IMR-90 (cell line): Measurements from ENCODE around the gene KRT71. TPM values are rescaled to one million over a fixed set of nuclear protein-coding genes. Genes with fewer than 3 reads are reported as not detected.

Experiments used
- ATAC-seq: fragments of 200-7000 bp; cut with Tn5 transposase; 2 replicates; pipeline ENCODE4 v1.9.1; 2020; ENCODE audit warnings: low read depth, mild to moderate bottlenecking, moderate library complexity
- BruUV-seq: library from RNA; stranded (reverse); fragments of 400-500 nt; replicated peaks from 2 replicates; lab custom pipeline; 2021; lab: Mats Ljungman, UMichigan
- CTCF ChIA-PET: fragments of 300-600 bp; formaldehyde crosslinking; extraction: SDS; loops from one replicate; lab custom pipeline; 2021; ENCODE audit warnings: antibody characterized with exemption; lab: Yijun Ruan, JAX
- POLR2A ChIA-PET: fragments of 300-600 bp; sonication (Branson Sonifier 250); formaldehyde crosslinking; loops from one replicate; lab custom pipeline; 2022; ENCODE audit warnings: antibody characterized with exemption; ENCODE audit not compliant: unreplicated experiment; lab: Charles Lee
- DNase-seq: peaks from one replicate; pipeline ENCODE4 v3.0.0; 2013
- H2AFZ ChIP-seq: replicated peaks from 2 replicates; pipeline ENCODE3; 2013; ENCODE audit warnings: low read length, mild to moderate bottlenecking; ENCODE audit not compliant: poor library complexity
- H2AK5ac ChIP-seq: 2 replicates; pipeline ENCODE4 v1.6.1; 2013; ENCODE audit warnings: low read depth, low read length, inconsistent platforms
- H2AK9ac ChIP-seq: replicated peaks from 2 replicates; pipeline ENCODE3; 2013; ENCODE audit warnings: mild to moderate bottlenecking, low read depth, low read length, moderate library complexity; ENCODE audit not compliant: poor library complexity
- H2BK120ac ChIP-seq: 2 replicates; pipeline ENCODE4 v1.6.1; 2013; ENCODE audit warnings: low read depth, low read length, inconsistent platforms
- H2BK15ac ChIP-seq: 3 replicates; pipeline ENCODE4 v1.6.1; 2013; ENCODE audit warnings: low read depth, low read length, inconsistent platforms
- H2BK20ac ChIP-seq: 2 replicates; pipeline ENCODE4 v1.6.1; 2013; ENCODE audit warnings: low read depth, mild to moderate bottlenecking, inconsistent platforms, low read length, moderate library complexity
- H2BK5ac ChIP-seq: 2 replicates; pipeline ENCODE4 v1.6.1; 2013; ENCODE audit warnings: mild to moderate bottlenecking, low read depth, low read length, inconsistent platforms; ENCODE audit not compliant: poor library complexity, severe bottlenecking
- H3K14ac ChIP-seq: replicated peaks from 2 replicates; pipeline ENCODE4 v1.6.1; 2013; ENCODE audit warnings: low read depth, low read length, inconsistent platforms
- H3K18ac ChIP-seq: 2 replicates; pipeline ENCODE4 v1.6.1; 2013; ENCODE audit warnings: low read depth, low read length, control low read depth
- H3K23ac ChIP-seq: 2 replicates; pipeline ENCODE4 v1.6.1; 2013; ENCODE audit warnings: low read depth, low read length, inconsistent platforms
- H3K27ac ChIP-seq: 2 replicates; pipeline ENCODE4 v1.5.1; 2013; ENCODE audit warnings: mild to moderate bottlenecking, control low read depth, low read length; ENCODE audit not compliant: insufficient read depth
- H3K27me3 ChIP-seq: 2 replicates; pipeline ENCODE4 v1.6.1; 2013; ENCODE audit warnings: low read length; ENCODE audit not compliant: control insufficient read depth, insufficient read depth
- H3K36me3 ChIP-seq: 2 replicates; pipeline ENCODE4 v1.6.1; 2013; ENCODE audit warnings: low read length, mixed read lengths; ENCODE audit not compliant: control insufficient read depth, insufficient read depth
- H3K4ac ChIP-seq: 2 replicates; pipeline ENCODE4 v1.6.1; 2013; ENCODE audit warnings: low read depth, low read length, inconsistent platforms
- H3K4me1 ChIP-seq: 2 replicates; pipeline ENCODE4 v1.6.1; 2013; ENCODE audit warnings: low read length, mixed read lengths; ENCODE audit not compliant: control insufficient read depth, insufficient read depth
- H3K4me2 ChIP-seq: 2 replicates; pipeline ENCODE4 v1.6.1; 2013; ENCODE audit warnings: low read depth, mild to moderate bottlenecking, control low read depth, low read length, moderate library complexity
- H3K4me3 ChIP-seq: 2 replicates; pipeline ENCODE4 v1.5.1; 2013; ENCODE audit warnings: low read depth, mild to moderate bottlenecking, control low read depth, low read length, moderate library complexity; ENCODE audit not compliant: insufficient read depth
- H3K56ac ChIP-seq: 2 replicates; pipeline ENCODE4 v1.6.1; 2013; ENCODE audit warnings: low read length, inconsistent platforms; ENCODE audit not compliant: insufficient read depth; ENCODE audit errors: extremely low read depth
- H3K79me1 ChIP-seq, 2 experiments: 2 replicates each; pipeline ENCODE4 v1.6.1; 2013; ENCODE audit warnings: low read length in 2 of 2, inconsistent platforms in 1 of 2, low read depth in 1 of 2
- H3K9ac ChIP-seq: 2 replicates; pipeline ENCODE4 v1.6.1; 2013; ENCODE audit warnings: low read depth, low read length, control low read depth
- H3K9me1 ChIP-seq: 2 replicates; pipeline ENCODE4 v1.6.1; 2013; ENCODE audit warnings: low read length, inconsistent platforms; ENCODE audit not compliant: insufficient read depth
- H3K9me3 ChIP-seq: 2 replicates; pipeline ENCODE4 v1.6.1; 2013; ENCODE audit warnings: low read length; ENCODE audit not compliant: control insufficient read depth, insufficient read depth
- H4K20me1 ChIP-seq: 2 replicates; pipeline ENCODE4 v1.6.1; 2013; ENCODE audit warnings: low read length, inconsistent platforms; ENCODE audit not compliant: insufficient read depth
- H4K5ac ChIP-seq: 2 replicates; pipeline ENCODE4 v1.6.1; 2013; ENCODE audit warnings: mild to moderate bottlenecking, low read depth, low read length, control low read depth
- H4K8ac ChIP-seq, 2 experiments: 2 replicates each; pipeline ENCODE4 v1.6.1; 2013; ENCODE audit warnings: low read depth in 2 of 2, low read length in 2 of 2, control low read depth in 1 of 2, inconsistent platforms in 1 of 2
- H4K91ac ChIP-seq: 2 replicates; pipeline ENCODE4 v1.6.1; 2013; ENCODE audit warnings: low read depth, low read length, inconsistent platforms; ENCODE audit not compliant: insufficient read depth
- CEBPB ChIP-seq: IDR thresholded peaks from 2 replicates; pipeline ENCODE4 v1.6.1; 2012; ENCODE audit warnings: low read depth, low read length, improper control_type of control experiment
- CTCF ChIP-seq: conservative IDR thresholded peaks from 2 replicates; pipeline ENCODE4 v1.5.1; 2012; ENCODE audit warnings: mild to moderate bottlenecking, low read depth, low read length, improper control_type of control experiment
- MAFK ChIP-seq: IDR thresholded peaks from 2 replicates; pipeline ENCODE4 v1.6.1; 2012; ENCODE audit warnings: low read depth, low read length, improper control_type of control experiment
- POLR2A ChIP-seq: IDR thresholded peaks from 2 replicates; pipeline ENCODE4 v1.6.1; 2012; ENCODE audit warnings: mild to moderate bottlenecking, low read depth, low read length
- SMC3 ChIP-seq: fragments of 150-350 bp; IDR thresholded peaks from 2 replicates; pipeline ENCODE4 v1.6.1; 2016; ENCODE audit warnings: low read depth, mild to moderate bottlenecking, antibody characterized with exemption, low read length, moderate library complexity
- WGBS, 2 experiments: methylation state at CpG; one replicate each; pipeline versions ENCODE4 v1.1.5 to v1.1.7; 2013; ENCODE audit warnings: missing lambda C conversion rate in 2 of 2; ENCODE audit not compliant: insufficient read length in 1 of 2; ENCODE audit errors: extremely low coverage in 2 of 2; 5-methylcytosine and 5-hydroxymethylcytosine counted together
- dilution Hi-C: fragments of 300-500 bp; cut with HindIII; formaldehyde crosslinking; loops from one replicate; pipeline ENCODE4 v1.14.3; 2018; ENCODE audit warnings: low sequenced_read_pairs; ENCODE audit not compliant: unreplicated experiment
- in situ Hi-C: fragments of 300-500 bp; cut with MboI; formaldehyde crosslinking; loops from 3 replicates; pipeline ENCODE4 v1.14.3; 2019; ENCODE audit warnings: low sequenced_read_pairs, inconsistent platforms, mixed read lengths
- intact Hi-C: fragments of 100-400 bp; cut with micrococcal nuclease; formaldehyde crosslinking; loops from 2 replicates; pipeline ENCODE4 v1.10.0; 2022
- polyA plus RNA-seq, 3 experiments: library from polyadenylated mRNA; depleted of rRNA; stranded (reverse); fragments of >200 nt; gene quantifications; 2 replicates each; pipeline ENCODE4 v1.2.3, GENCODE V29; 2012; ENCODE audit warnings: low replicate concordance in 1 of 3
- total RNA-seq: library from RNA; depleted of rRNA; stranded (reverse); fragments of >200 nt; gene quantifications from 2 replicates; pipeline ENCODE4 v1.2.3, GENCODE V29; 2012

The KRT71 gene
- total and polyA plus RNA-seq, 2 of the 4 experiments (the other 2 are of a cell fraction): not detected

DNA sequence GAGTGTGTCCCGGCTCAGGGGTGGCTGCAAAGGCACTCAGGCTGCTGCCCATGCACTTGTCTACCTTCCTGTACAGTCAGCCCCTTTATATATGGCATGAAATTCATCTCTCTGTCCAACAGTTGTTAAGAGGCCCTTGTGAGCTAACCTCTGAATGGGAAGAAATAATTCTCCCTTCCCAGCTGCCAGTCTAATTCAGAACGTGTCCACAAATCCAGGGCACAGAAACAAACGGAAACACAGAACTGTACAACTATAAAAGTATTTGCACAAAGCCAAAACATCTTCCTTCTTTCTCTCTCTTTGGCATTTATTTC is 33.6 kb downstream of the KRT71 start:
- no TSS peak for BruUV-seq
- no CpG with 5 or more reads among the region's 3 CpGs for WGBS, 2 experiments
- in situ Hi-C loops: no loop called here

More for the DNA sequence above, 33.6 kb downstream of the KRT71 start:
- Histone ChIP-seq H3K4ac (no peak overlapping the region), H2AFZ (no peak overlapping the region), H2AK5ac (no peak overlapping the region), H3K4me2 (no peak overlapping the region), H2AK9ac (no peak overlapping the region), H3K4me1 (no peaks in the 10 kb centered on the region), H3K79me1 (no peaks in the 10 kb centered on the region), H3K23ac (no peak overlapping the region), H3K27me3 (peaks cover 38% of the 10 kb centered on the region), H4K91ac (no peak overlapping the region), H2BK15ac (no peak overlapping the region), H3K9me3 (no peaks in the 10 kb centered on the region), H2BK120ac (no peak overlapping the region), H3K9me1 (no peaks in the 10 kb centered on the region), H4K5ac (no peak overlapping the region), H3K9ac (no peak overlapping the region), H3K27ac (no peak overlapping the region), H3K4me3 (no peak overlapping the region), H3K14ac (no peak overlapping the region), H3K56ac (no peak overlapping the region), H4K8ac (no peak overlapping the region), H3K18ac (no peak overlapping the region), H2BK20ac (no peak overlapping the region), H4K20me1 (no peaks in the 10 kb centered on the region; the same call in 1 of the 2 replicates), H2BK5ac (no peak overlapping the region), H3K36me3 (no peaks in the 10 kb centered on the region)
- intact Hi-C loops (no loop called here), dilution Hi-C loops (no loop called here)
- ChIA-PET CTCF (no interaction called here), POLR2A (no interaction called here)
- no peak for ATAC-seq
- DNase-seq: no peak
- TF ChIP-seq POLR2A (no peak), CEBPB (no peak), SMC3 (no peak), CTCF (no peak), MAFK (no peak)
